Erythroblast (primary cell): Measurements from ENCODE around the gene HDAC2.

Source experiments
- GATA1 ChIP-seq: IDR thresholded peaks from 2 replicates; pipeline ENCODE4 v1.6.1; 2011; ENCODE audit warnings: low read depth, mild to moderate bottlenecking, control low read depth, low read length, moderate library complexity
- POLR2A ChIP-seq: IDR thresholded peaks from 2 replicates; pipeline ENCODE4 v1.6.1; 2011; ENCODE audit warnings: mild to moderate bottlenecking, low read length

DNA sequence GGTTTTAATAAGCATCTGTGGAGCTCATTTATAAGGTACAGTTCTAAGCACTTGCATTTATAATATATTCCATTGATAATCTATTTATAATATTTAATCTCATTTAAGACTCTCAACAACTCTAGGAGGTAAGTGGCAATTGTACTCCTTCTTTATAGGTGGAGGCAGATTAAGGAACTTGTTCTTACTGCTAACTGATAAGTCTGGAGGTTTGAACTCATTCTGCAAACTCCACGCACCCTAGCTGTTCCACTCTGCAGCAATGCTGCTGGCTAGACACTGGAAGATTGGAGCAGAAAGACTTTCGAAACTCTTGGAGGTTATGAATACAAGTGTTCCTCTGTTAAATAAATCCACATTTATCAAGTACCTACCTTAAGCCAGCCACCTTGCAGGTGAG, 793 bp upstream of the HDAC2 start:
- TF ChIP-seq POLR2A (no peak), GATA1 (no peak)
